Measurements from ENCODE around the gene CS.

DNA sequence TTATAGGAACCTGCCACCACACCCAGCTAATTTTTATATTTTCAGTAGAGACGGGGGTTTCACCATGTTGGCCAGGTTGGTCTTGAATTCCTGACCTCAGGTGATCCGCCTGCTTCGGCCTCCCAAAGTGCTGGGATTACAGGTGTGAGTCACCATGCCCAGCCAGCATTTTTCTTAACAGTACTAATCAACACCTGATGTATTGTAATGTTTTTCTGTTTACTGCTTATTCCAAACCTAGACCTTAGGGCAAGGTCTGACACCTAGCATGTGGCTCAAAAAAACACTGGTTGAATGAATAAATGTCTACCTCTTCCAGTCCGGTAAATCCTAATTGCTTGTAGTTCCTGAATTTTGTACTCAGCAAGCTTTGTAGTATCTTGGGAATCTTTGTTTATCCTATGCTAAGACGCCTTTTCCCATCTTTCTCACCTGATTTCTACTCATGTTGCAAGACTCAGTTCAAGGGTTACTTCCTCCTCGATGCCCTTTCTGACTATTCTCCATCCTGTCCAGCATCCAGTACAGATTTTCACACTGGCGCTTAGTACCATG, 30.9 kb upstream of the CS start:
- TF ChIP-seq, protein P1, sequence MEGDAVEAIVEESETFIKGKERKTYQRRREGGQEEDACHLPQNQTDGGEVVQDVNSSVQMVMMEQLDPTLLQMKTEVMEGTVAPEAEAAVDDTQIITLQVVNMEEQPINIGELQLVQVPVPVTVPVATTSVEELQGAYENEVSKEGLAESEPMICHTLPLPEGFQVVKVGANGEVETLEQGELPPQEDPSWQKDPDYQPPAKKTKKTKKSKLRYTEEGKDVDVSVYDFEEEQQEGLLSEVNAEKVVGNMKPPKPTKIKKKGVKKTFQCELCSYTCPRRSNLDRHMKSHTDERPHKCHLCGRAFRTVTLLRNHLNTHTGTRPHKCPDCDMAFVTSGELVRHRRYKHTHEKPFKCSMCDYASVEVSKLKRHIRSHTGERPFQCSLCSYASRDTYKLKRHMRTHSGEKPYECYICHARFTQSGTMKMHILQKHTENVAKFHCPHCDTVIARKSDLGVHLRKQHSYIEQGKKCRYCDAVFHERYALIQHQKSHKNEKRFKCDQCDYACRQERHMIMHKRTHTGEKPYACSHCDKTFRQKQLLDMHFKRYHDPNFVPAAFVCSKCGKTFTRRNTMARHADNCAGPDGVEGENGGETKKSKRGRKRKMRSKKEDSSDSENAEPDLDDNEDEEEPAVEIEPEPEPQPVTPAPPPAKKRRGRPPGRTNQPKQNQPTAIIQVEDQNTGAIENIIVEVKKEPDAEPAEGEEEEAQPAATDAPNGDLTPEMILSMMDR (IDR thresholded peaks at IDR 0.05), result no peak
- TF ChIP-seq EZH2 (IDR thresholded peaks at IDR 0.05) (no peak), EZH2phosphoT487 (IDR thresholded peaks at IDR 0.05) (no peak)

Data from neural progenitor cell (in vitro differentiated cells).